ENCODE data around the gene PCDHGA1.
"Not testable (repeated sequence)": the region's sequence is repeated elsewhere in the genome, so short reads cannot be mapped to it uniquely, and the experiment has no call there.

PCDHGA1 gene

DNA sequence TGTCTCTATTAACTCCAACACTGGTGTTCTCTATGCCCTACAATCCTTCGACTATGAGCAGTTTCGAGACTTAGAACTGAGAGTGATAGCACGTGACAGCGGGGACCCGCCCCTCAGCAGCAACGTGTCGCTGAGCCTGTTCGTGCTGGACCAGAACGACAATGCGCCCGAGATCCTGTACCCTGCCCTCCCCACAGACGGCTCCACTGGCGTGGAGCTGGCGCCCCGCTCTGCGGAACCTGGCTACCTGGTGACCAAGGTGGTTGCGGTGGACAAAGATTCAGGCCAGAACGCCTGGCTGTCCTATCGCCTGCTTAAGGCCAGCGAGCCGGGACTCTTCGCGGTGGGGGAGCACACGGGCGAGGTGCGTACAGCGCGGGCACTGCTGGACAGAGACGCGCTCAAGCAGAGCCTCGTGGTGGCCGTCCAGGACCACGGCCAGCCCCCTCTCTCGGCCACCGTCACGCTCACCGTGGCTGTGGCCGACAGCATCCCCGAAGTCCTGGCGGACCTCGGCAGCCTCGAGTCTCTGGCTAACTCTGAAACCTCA lies 92.5 kb downstream of the PCDHGA1 start:
- H3K4me3 ChIP-seq (ENCODE audit: low read depth, low read length), result no peak overlapping the region
- no peak for DNase-seq (ENCODE audit: low read depth)
- no peak for TF ChIP-seq CTCF (IDR thresholded peaks at IDR 0.05; ENCODE audit: low read depth, low read length, missing control alignments)
- in situ Hi-C loops (cut with HindIII; ENCODE audit: low sequenced_read_pairs), result no loop called here

- DNase-seq (ENCODE audit: low read depth), result no peak
- no peak overlapping the region for H3K4me3 ChIP-seq (ENCODE audit: low read depth, low read length)
- in situ Hi-C loops (cut with HindIII; ENCODE audit: low sequenced_read_pairs), result loop anchor here (5.0 kb wide), 1 partner anchor 86 kb away; the partner anchor contains the start of gene PCDHGA3
- TF ChIP-seq CTCF (IDR thresholded peaks at IDR 0.05; ENCODE audit: low read depth, low read length, missing control alignments), result no peak
Observed at GRCh38 chr5:141427783-141428426, 97.6 kb downstream of the PCDHGA1 start.

DNA sequence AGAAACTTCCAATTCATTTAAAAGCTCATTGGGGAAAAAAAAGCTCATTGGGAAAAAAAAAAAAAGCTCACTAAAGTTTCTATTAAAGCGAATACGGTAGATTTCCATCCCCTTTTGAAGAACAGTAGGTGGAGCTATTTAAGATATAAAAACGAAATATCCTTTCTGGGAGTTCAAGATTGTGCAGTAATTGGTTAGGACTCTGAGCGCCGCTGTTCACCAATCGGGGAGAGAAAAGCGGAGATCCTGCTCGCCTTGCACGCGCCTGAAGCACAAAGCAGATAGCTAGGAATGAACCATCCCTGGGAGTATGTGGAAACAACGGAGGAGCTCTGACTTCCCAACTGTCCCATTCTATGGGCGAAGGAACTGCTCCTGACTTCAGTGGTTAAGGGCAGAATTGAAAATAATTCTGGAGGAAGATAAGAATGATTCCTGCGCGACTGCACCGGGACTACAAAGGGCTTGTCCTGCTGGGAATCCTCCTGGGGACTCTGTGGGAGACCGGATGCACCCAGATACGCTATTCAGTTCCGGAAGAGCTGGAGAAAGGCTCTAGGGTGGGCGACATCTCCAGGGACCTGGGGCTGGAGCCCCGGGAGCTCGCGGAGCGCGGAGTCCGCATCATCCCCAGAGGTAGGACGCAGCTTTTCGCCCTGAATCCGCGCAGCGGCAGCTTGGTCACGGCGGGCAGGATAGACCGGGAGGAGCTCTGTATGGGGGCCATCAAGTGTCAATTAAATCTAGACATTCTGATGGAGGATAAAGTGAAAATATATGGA lies 100.2 kb downstream of the PCDHGA1 start, which contains the start of gene PCDHGA12:
TSS of gene PCDHGA12 (plus strand) at position 176 of the 782 bp plus-strand sequence. CDS start at position 429, 253 bp downstream.
- in situ Hi-C loops (cut with HindIII; ENCODE audit: low sequenced_read_pairs), result no loop called here
- TF ChIP-seq CTCF (IDR thresholded peaks at IDR 0.05; ENCODE audit: low read depth, low read length, missing control alignments), result peak; percentile 54
- peak within 1 kb of the TSS; percentile 33 for H3K4me3 ChIP-seq (ENCODE audit: low read depth, low read length)
- peak; percentile 70 for DNase-seq (ENCODE audit: low read depth)

DNA sequence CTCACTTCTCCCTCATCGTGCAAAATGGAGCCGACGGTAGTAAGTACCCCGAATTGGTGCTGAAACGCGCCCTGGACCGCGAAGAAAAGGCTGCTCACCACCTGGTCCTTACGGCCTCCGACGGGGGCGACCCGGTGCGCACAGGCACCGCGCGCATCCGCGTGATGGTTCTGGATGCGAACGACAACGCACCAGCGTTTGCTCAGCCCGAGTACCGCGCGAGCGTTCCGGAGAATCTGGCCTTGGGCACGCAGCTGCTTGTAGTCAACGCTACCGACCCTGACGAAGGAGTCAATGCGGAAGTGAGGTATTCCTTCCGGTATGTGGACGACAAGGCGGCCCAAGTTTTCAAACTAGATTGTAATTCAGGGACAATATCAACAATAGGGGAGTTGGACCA lies 101.0 kb downstream of the PCDHGA1 start:
- in situ Hi-C loops (cut with HindIII; ENCODE audit: low sequenced_read_pairs), result no loop called here
- no peak for DNase-seq (ENCODE audit: low read depth)
- TF ChIP-seq CTCF (IDR thresholded peaks at IDR 0.05; ENCODE audit: low read depth, low read length, missing control alignments), result no peak
- H3K4me3 ChIP-seq (ENCODE audit: low read depth, low read length), result peak overlapping the region; percentile 33

DNA sequence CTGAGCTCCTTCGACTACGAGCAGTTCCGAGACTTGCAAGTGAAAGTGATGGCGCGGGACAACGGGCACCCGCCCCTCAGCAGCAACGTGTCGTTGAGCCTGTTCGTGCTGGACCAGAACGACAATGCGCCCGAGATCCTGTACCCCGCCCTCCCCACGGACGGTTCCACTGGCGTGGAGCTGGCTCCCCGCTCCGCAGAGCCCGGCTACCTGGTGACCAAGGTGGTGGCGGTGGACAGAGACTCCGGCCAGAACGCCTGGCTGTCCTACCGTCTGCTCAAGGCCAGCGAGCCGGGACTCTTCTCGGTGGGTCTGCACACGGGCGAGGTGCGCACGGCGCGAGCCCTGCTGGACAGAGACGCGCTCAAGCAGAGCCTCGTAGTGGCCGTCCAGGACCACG lies 102.0 kb downstream of the PCDHGA1 start:
- in situ Hi-C loops (cut with HindIII; ENCODE audit: low sequenced_read_pairs); H3K4me3 ChIP-seq (ENCODE audit: low read depth, low read length); DNase-seq (ENCODE audit: low read depth): not testable (repeated sequence)

DNA sequence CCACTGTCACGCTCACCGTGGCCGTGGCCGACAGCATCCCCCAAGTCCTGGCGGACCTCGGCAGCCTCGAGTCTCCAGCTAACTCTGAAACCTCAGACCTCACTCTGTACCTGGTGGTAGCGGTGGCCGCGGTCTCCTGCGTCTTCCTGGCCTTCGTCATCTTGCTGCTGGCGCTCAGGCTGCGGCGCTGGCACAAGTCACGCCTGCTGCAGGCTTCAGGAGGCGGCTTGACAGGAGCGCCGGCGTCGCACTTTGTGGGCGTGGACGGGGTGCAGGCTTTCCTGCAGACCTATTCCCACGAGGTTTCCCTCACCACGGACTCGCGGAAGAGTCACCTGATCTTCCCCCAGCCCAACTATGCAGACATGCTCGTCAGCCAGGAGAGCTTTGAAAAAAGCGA lies 102.4 kb downstream of the PCDHGA1 start:
- in situ Hi-C loops (cut with HindIII; ENCODE audit: low sequenced_read_pairs); H3K4me3 ChIP-seq (ENCODE audit: low read depth, low read length); DNase-seq (ENCODE audit: low read depth): not testable (repeated sequence)

GRCh38 chr5:141434006-141434405 lies 103.7 kb downstream of the PCDHGA1 start:
- no peak overlapping the region for H3K4me3 ChIP-seq (ENCODE audit: low read depth, low read length)
- in situ Hi-C loops (cut with HindIII; ENCODE audit: low sequenced_read_pairs), result no loop called here
- no peak for DNase-seq (ENCODE audit: low read depth)
- no peak for TF ChIP-seq CTCF (IDR thresholded peaks at IDR 0.05; ENCODE audit: low read depth, low read length, missing control alignments)
